DND-41 (cell line): ENCODE measurements around the gene OXTR.

Source experiments
- ATAC-seq: fragments of 200-7000 bp; cut with Tn5 transposase; 3 replicates; pipeline ENCODE4 v1.9.1; 2021; ENCODE audit warnings: low read depth; ENCODE audit not compliant: insufficient read depth
- DNase-seq: peaks from one replicate; pipeline ENCODE4 v3.0.0-alpha.2; 2020
- H2AFZ ChIP-seq: 2 replicates; pipeline ENCODE4 v1.6.0; 2012; ENCODE audit warnings: low read depth, low read length
- H3K27ac ChIP-seq: 2 replicates; pipeline ENCODE4 v1.5.1; 2012; ENCODE audit warnings: low read length, inconsistent platforms
- H3K27me3 ChIP-seq: fragments of 200-600 bp; sonication (generic); 2 replicates; pipeline ENCODE4 v1.6.0; 2012; ENCODE audit warnings: low read length, mild to moderate bottlenecking, inconsistent platforms; ENCODE audit not compliant: insufficient read depth, poor library complexity
- H3K36me3 ChIP-seq: 2 replicates; pipeline ENCODE4 v1.5.1; 2012; ENCODE audit warnings: low read length, inconsistent platforms; ENCODE audit not compliant: insufficient read depth
- H3K4me1 ChIP-seq: 2 replicates; pipeline ENCODE4 v1.5.1; 2012; ENCODE audit warnings: mild to moderate bottlenecking, low read length; ENCODE audit not compliant: insufficient read depth
- H3K4me2 ChIP-seq: 2 replicates; pipeline ENCODE4 v1.6.0; 2012; ENCODE audit warnings: mild to moderate bottlenecking, moderate library complexity, low read length, inconsistent platforms; ENCODE audit not compliant: insufficient read depth
- H3K4me3 ChIP-seq, 2 experiments: fragments of 200-600 bp in 1 of 2; shearing (Covaris generic) in 1 of 2; 2 replicates each; pipeline ENCODE4 v1.5.1; 2012 to 2016; ENCODE audit warnings: inconsistent platforms in 2 of 2, low read length in 2 of 2, mild to moderate bottlenecking in 2 of 2, low read depth in 1 of 2, moderate library complexity in 1 of 2
- H3K79me2 ChIP-seq: 2 replicates; pipeline ENCODE4 v1.6.0; 2012; ENCODE audit warnings: low read length, inconsistent platforms; ENCODE audit not compliant: insufficient read depth
- H3K9ac ChIP-seq: 2 replicates; pipeline ENCODE4 v1.6.0; 2012; ENCODE audit warnings: low read depth, mild to moderate bottlenecking, inconsistent platforms, low read length, moderate library complexity
- H3K9me3 ChIP-seq: 2 replicates; pipeline ENCODE4 v1.5.1; 2012; ENCODE audit warnings: low read length, moderate library complexity, mild to moderate bottlenecking, inconsistent platforms; ENCODE audit not compliant: insufficient read depth, severe bottlenecking
- H4K20me1 ChIP-seq: 2 replicates; pipeline ENCODE4 v1.6.0; 2012; ENCODE audit warnings: low read length; ENCODE audit not compliant: insufficient read depth
- CTCF ChIP-seq: IDR thresholded peaks from 2 replicates; pipeline ENCODE4 v1.5.1; 2012; ENCODE audit warnings: borderline replicate concordance, low read length, moderate library complexity, mild to moderate bottlenecking; ENCODE audit not compliant: poor library complexity, severe bottlenecking; ENCODE audit errors: extremely low read depth
- EZH2 ChIP-seq: IDR thresholded peaks from 3 replicates; pipeline ENCODE4 v1.6.1; 2012; ENCODE audit warnings: borderline replicate concordance, low read depth, mild to moderate bottlenecking, moderate library complexity, low read length, inconsistent platforms; ENCODE audit not compliant: severe bottlenecking

OXTR gene

GRCh38 chr3:8746780-8747345, 22.6 kb downstream of the OXTR start:
- Histone ChIP-seq H3K79me2 (no peaks in the 10 kb centered on the region), H3K9ac (no peak overlapping the region), H3K4me1 (no peaks in the 10 kb centered on the region), H2AFZ (no peak overlapping the region), H3K27me3 (no peaks in the 10 kb centered on the region), H3K4me2 (no peak overlapping the region), H3K36me3 (no peaks in the 10 kb centered on the region), H3K4me3 (no peak overlapping the region), H3K9me3 (no peaks in the 10 kb centered on the region), H4K20me1 (no peaks in the 10 kb centered on the region; the same call in 1 of the 2 replicates), H3K27ac (no peak overlapping the region)
- no peak for DNase-seq
- no peak for ATAC-seq
- TF ChIP-seq CTCF, result no peak
- no peak for TF ChIP-seq EZH2

- TF ChIP-seq EZH2 (no peak), CTCF (no peak)
- no peaks in the 10 kb centered on the region for H3K4me1 ChIP-seq
- DNase-seq (no peak), ATAC-seq (no peak)
- H3K9me3 ChIP-seq, result no peaks in the 10 kb centered on the region
- no peaks in the 10 kb centered on the region for H3K79me2 ChIP-seq
- H3K27ac ChIP-seq, result no peak overlapping the region
- H3K27me3 ChIP-seq, result no peaks in the 10 kb centered on the region
- H3K36me3 ChIP-seq, result no peaks in the 10 kb centered on the region
- H4K20me1 ChIP-seq, result no peaks in the 10 kb centered on the region; the same call in 1 of the 2 replicates
- H3K9ac ChIP-seq, result no peak overlapping the region
- no peak overlapping the region for H3K4me2 ChIP-seq
- H3K4me3 ChIP-seq, result no peak overlapping the region
- no peak overlapping the region for H2AFZ ChIP-seq
These were observed 23.6 kb downstream of the OXTR start for GRCh38 chr3:8745619-8746370.

- DNase-seq, result no peak
- H3K27ac ChIP-seq, result no peak overlapping the region
These were observed 25.5 kb downstream of the OXTR start for GRCh38 chr3:8743911-8744310.

More at GRCh38 chr3:8743911-8744310, 25.5 kb downstream of the OXTR start:
- no peak overlapping the region for H3K4me3 ChIP-seq
- no peaks in the 10 kb centered on the region for H3K79me2 ChIP-seq
- no peaks in the 10 kb centered on the region for H3K36me3 ChIP-seq
- no peaks in the 10 kb centered on the region for H3K9me3 ChIP-seq
- no peak for ATAC-seq
- H3K27me3 ChIP-seq, result no peaks in the 10 kb centered on the region
- H3K4me1 ChIP-seq, result no peaks in the 10 kb centered on the region
- H2AFZ ChIP-seq, result no peak overlapping the region
- H4K20me1 ChIP-seq, result no peaks in the 10 kb centered on the region; the same call in 1 of the 2 replicates
- no peak overlapping the region for H3K4me2 ChIP-seq
- no peak overlapping the region for H3K9ac ChIP-seq
- TF ChIP-seq EZH2 (no peak), CTCF (no peak)
